Calu3 (cell line): ENCODE data around the gene ERC2. TPM values are rescaled to one million over a fixed set of nuclear protein-coding genes. Genes with fewer than 3 reads are reported as not detected.

Source experiments
- BruUV-seq: library from RNA; stranded (reverse); fragments of 400-500 nt; replicated peaks from 2 replicates; lab custom pipeline; 2021; lab: Mats Ljungman, UMichigan
- CTCF ChIA-PET: fragments of 300-600 bp; sonication (Branson Sonifier 250); formaldehyde crosslinking; loops from one replicate; lab custom pipeline; 2022; ENCODE audit warnings: antibody characterized with exemption; lab: Charles Lee
- DNase-seq: peaks from one replicate; pipeline ENCODE4 v3.0.0; 2022
- H3K27ac Mint-ChIP-seq: one replicate; pipeline ENCODE4 v1.8.0; 2022; ENCODE audit warnings: mixed read lengths; ENCODE audit not compliant: unreplicated experiment
- H3K27me3 Mint-ChIP-seq: one replicate; pipeline ENCODE4 v1.8.0; 2022; ENCODE audit warnings: mixed read lengths; ENCODE audit not compliant: unreplicated experiment
- H3K36me3 Mint-ChIP-seq: one replicate; pipeline ENCODE4 v1.8.0; 2022; ENCODE audit warnings: mild to moderate bottlenecking, moderate library complexity, mixed read lengths; ENCODE audit not compliant: insufficient read depth, unreplicated experiment
- H3K4me1 Mint-ChIP-seq: one replicate; pipeline ENCODE4 v1.8.0; 2022; ENCODE audit warnings: mild to moderate bottlenecking, low read depth, mixed read lengths; ENCODE audit not compliant: unreplicated experiment
- H3K4me3 Mint-ChIP-seq: one replicate; pipeline ENCODE4 v1.8.0; 2022; ENCODE audit warnings: mild to moderate bottlenecking, low read depth, moderate library complexity, mixed read lengths; ENCODE audit not compliant: unreplicated experiment
- H3K9me3 Mint-ChIP-seq: one replicate; pipeline ENCODE4 v1.8.0; 2022; ENCODE audit warnings: low read depth, mixed read lengths; ENCODE audit not compliant: unreplicated experiment
- intact Hi-C: fragments of 100-400 bp; cut with micrococcal nuclease; formaldehyde crosslinking; loops from one replicate; pipeline ENCODE4 v1.10.0; 2022; ENCODE audit not compliant: unreplicated experiment
- total RNA-seq: library from RNA; stranded (reverse); gene quantifications from 2 replicates; pipeline ENCODE4 v1.2.3, GENCODE V29; 2022
- TF ChIP-seq, protein P1 (sequence below): fragments of 200-600 bp; IDR thresholded peaks from one replicate; pipeline ENCODE4 v1.8.0; 2022; ENCODE audit warnings: antibody characterized with exemption; ENCODE audit not compliant: unreplicated experiment

Gene ERC2
- total RNA-seq, 1 experiment from 2014 or later, result 0.73 TPM

DNA sequence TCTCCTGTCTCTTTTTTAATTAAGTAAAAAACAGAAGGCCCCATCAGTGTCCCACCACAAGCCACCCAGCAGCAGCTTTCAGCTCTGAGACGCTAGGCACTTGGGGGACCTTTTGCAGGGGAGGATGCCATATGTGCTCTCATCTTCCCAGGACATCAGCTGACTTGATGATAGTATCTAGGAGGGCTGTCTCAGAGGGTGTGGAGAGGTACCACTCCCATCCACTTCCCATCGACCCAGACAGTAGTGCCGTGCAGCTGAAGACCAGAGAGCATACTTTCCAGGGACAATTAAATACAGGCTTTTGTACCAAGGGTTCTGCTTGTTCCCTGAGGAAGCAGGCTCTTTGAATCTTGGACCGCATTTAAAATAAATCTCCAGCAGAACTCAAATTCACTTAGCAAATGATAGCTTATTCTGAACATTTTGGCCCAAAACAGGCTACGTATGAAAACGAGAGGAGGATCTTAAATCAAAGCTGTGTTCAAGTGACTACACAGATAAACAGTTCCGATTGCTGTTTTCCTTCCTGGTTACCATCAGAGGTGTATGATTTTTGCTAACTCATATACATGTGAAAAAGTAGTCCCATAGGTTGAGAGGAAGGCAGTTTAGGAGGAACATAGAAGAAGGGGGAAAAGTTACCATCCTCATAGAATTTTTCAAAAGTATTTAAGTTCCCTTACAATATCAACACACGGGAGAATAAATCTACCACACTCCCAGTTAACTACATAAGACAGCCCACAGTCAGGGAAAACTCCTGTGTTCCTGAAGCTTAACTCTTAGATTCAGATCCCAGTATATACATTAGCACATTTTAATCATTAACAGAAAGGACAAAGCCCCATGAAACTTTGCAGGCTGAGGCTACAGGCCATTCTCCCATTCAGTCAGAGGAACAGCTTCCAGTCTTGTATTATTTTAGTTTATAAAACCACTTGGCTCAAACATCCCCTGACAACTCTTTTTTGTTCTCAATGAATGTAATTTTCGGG is 990.7 kb downstream of the ERC2 start:
- no TSS peak for BruUV-seq
- peaks cover 21% of the 10 kb centered on the region for H3K27me3 Mint-ChIP-seq
- no peaks in the 10 kb centered on the region for H3K4me1 Mint-ChIP-seq
- DNase-seq, result no peak
- H3K9me3 Mint-ChIP-seq, result peaks cover 3% of the 10 kb centered on the region
- TF ChIP-seq, protein P1, sequence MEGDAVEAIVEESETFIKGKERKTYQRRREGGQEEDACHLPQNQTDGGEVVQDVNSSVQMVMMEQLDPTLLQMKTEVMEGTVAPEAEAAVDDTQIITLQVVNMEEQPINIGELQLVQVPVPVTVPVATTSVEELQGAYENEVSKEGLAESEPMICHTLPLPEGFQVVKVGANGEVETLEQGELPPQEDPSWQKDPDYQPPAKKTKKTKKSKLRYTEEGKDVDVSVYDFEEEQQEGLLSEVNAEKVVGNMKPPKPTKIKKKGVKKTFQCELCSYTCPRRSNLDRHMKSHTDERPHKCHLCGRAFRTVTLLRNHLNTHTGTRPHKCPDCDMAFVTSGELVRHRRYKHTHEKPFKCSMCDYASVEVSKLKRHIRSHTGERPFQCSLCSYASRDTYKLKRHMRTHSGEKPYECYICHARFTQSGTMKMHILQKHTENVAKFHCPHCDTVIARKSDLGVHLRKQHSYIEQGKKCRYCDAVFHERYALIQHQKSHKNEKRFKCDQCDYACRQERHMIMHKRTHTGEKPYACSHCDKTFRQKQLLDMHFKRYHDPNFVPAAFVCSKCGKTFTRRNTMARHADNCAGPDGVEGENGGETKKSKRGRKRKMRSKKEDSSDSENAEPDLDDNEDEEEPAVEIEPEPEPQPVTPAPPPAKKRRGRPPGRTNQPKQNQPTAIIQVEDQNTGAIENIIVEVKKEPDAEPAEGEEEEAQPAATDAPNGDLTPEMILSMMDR, result no peak
- H3K4me3 Mint-ChIP-seq, result no peak overlapping the region
- no peak overlapping the region for H3K27ac Mint-ChIP-seq
- no peaks in the 10 kb centered on the region for H3K36me3 Mint-ChIP-seq
- CTCF ChIA-PET, result no interaction called here
- intact Hi-C loops, result no loop called here

DNA sequence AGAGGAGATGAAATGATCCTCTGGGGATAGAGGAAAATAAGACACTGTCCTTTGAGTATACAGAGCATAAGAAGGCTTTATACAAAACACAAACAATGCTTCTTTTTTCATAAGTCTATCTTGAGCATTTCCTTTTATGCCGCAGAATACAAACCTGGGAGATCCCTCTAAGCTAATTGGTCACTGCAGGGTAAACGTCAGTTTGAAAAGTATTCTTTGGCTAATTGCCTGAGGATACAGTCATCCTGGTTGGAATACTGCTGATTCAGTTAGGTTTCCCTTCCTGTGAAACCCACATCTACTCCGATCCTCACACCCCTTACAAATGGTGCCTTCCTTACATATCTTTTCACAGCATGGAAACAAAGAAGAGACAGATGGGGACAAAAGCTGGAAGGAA is 991.8 kb downstream of the ERC2 start:
- intact Hi-C loops, result no loop called here
- H3K9me3 Mint-ChIP-seq, result peaks cover 3% of the 10 kb centered on the region
- H3K4me3 Mint-ChIP-seq, result no peak overlapping the region
- CTCF ChIA-PET, result no interaction called here
- TF ChIP-seq, protein P1, result no peak
- H3K36me3 Mint-ChIP-seq, result no peaks in the 10 kb centered on the region
- H3K27me3 Mint-ChIP-seq, result peaks cover 20% of the 10 kb centered on the region
- no peak for DNase-seq
- no TSS peak for BruUV-seq
- no peak overlapping the region for H3K27ac Mint-ChIP-seq
- H3K4me1 Mint-ChIP-seq, result no peaks in the 10 kb centered on the region

DNA sequence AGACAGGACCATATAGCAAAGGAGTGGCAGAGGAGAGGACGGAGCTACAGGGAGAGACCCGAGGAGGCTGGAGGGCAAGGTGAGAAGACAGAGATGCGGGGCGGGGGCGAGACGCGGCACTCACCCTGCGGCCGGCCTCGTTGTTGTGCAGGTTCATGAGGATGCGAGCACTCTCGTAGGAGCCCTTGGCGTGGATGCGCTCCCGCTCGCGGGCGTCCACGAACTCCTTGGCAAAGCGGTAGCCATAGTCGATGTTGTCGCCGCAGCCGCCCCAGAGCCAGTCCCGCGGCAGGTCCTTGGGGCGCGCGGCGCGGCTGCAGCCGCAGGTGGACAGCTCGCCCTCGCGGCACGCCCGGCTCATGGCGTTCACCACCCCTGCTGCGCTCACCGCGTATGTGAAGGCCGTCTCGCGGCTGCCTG is 994.0 kb downstream of the ERC2 start:
- TF ChIP-seq, protein P1, result no peak
- DNase-seq, result no peak
- Mint-ChIP-seq H3K27ac (no peak overlapping the region), H3K4me1 (no peaks in the 10 kb centered on the region), H3K4me3 (no peak overlapping the region), H3K9me3 (peaks cover 3% of the 10 kb centered on the region), H3K27me3 (no peaks in the 10 kb centered on the region), H3K36me3 (no peaks in the 10 kb centered on the region)
- intact Hi-C loops, result no loop called here
- CTCF ChIA-PET, result no interaction called here
- no TSS peak for BruUV-seq

DNA sequence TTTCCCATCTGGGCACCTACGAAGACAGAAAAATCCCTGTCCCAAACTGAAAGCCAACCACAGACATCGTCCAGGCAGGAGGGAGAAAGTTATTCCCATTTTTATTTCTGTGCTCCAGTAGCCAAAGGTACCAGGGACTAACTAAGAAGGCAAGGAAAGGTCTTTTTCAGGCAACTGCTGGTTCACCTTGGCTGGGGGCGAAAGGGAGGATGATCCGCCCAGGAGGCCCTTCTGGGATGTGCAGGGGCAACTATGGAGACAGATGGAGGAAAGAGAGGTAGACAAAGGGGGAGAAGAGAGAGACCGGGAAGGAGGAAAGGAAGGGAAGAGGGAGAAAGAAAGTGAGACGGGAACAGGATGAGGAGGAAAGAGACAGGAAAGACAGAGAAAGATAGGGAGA is 994.5 kb downstream of the ERC2 start:
- TF ChIP-seq, protein P1, result no peak
- Mint-ChIP-seq H3K4me3 (no peak overlapping the region), H3K9me3 (peaks cover 3% of the 10 kb centered on the region), H3K27me3 (no peaks in the 10 kb centered on the region), H3K27ac (no peak overlapping the region), H3K4me1 (no peaks in the 10 kb centered on the region), H3K36me3 (no peaks in the 10 kb centered on the region)
- intact Hi-C loops, result no loop called here
- CTCF ChIA-PET, result no interaction called here
- DNase-seq, result no peak
- BruUV-seq, result no TSS peak
